Measurements from ENCODE around the gene PRKCI. TPM values are rescaled to one million over a fixed set of nuclear protein-coding genes. Genes with fewer than 3 reads are reported as not detected.

Gene PRKCI
- total RNA-seq, 2 donors from 2014 or later, result 19.8 to 25.5 TPM

Other genes starting within 250 kb of the PRKCI start
- 1 to 10 TPM; 1.7 to 1.9 TPM for gene GPR160, start 184.4 kb upstream of the PRKCI start, total RNA-seq
- gene PHC3, start 40.7 kb upstream of the PRKCI start, total RNA-seq, result 10 to 100 TPM; 84.5 to 85.6 TPM
- gene SKIL, start 135.3 kb downstream of the PRKCI start, total RNA-seq, result 100 to 1,000 TPM in 1 of 2 donors, 10 to 100 TPM in 1; 77.2 to 101 TPM
- gene CLDN11, start 196.4 kb downstream of the PRKCI start, total RNA-seq, result 10 to 100 TPM; 26.5 to 41.5 TPM

Data from posterior vena cava (tissue), 2 donors.